ENCODE data around the gene TTC29.
"Not testable (repeated sequence)": the region's sequence is repeated elsewhere in the genome, so short reads cannot be mapped to it uniquely, and the experiment has no call there.

Gene TTC29

DNA sequence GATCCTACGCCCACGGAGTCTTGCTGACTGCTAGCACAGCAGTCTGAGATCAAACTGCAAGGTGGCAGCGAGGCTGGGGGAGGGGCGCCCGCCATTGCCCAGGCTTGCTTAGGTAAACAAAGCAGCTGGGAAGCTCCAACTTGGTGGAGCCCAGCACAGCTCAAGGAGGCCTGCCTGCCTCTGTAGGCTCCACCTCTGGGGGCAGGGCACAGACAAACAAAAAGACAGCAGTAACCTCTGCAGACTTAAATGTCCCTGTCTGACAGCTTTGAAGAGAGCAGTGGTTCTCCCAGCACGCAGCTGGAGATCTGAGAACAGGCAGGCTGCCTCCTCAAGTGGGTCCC is 281.7 kb downstream of the TTC29 start:
- DNase-seq = not testable (repeated sequence)

GRCh38 chr4:146661367-146661766 is 284.3 kb downstream of the TTC29 start:
- no peak for DNase-seq

All from NCI-H2029 treated with DMSO at 0.1 percent for 48 hours (cell line).